NCI-H345 (cell line): Measurements from ENCODE around the gene ABCB4.

ENCODE experiments used
- DNase-seq: peaks from one replicate; lab custom pipeline; 2025; lab: John Stamatoyannopoulos, UW

The ABCB4 gene

GRCh38 chr7:87475359-87476178, at the start of gene ABCB4:
Gene ABCB4 (minus strand): TSS chr7:87475680. CDS start chr7:87475465, 215 bp downstream.
- DNase-seq: peak; percentile 11

- DNase-seq: no peak
Measured at GRCh38 chr7:87518735-87519134, 43.3 kb upstream of the ABCB4 start.

- no peak for DNase-seq
Measured at GRCh38 chr7:87517891-87518290, 42.4 kb upstream of the ABCB4 start.

- no peak for DNase-seq
Measured at GRCh38 chr7:87517136-87517815, 41.8 kb upstream of the ABCB4 start.

GRCh38 chr7:87513735-87514335, 38.4 kb upstream of the ABCB4 start:
- no peak for DNase-seq

DNA sequence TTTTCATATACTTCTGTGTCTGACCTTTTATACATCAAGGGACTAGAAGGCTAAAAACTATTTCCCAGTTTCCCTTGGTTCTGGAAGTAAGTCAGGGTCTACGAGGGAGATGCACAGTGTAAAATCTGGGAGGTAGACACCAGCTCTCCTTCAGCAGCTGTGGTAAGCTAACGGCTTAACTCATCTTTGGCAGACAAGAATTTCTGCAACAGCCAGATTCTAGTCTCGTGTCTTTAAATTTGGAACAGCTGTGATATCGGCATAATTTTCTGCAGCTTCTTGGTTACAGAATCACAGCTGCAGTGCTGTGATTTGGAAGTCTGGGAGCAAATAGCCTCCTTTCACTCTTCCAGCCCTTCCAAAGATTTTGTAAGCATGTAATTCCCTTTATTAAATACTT, 37.4 kb upstream of the ABCB4 start:
- no peak for DNase-seq

DNA sequence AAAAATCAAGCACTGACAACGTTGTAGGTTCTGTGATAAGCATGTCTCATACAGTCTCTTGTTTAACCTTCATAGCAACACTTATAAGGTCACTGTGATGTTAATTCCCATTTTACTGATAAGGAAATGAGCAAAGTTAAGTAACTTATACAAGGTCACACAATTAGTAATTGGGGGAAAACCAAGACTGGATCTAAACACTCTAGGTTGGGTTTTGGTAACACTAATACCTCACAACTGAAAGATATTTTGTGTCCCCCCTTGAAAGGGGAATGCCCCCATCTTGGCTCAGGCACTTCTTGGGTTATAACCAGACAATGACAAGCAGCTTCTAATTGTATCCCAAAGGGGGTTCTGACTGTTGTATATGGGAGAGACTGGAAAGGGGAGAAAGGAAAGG, 36.0 kb upstream of the ABCB4 start:
- DNase-seq: no peak

GRCh38 chr7:87510411-87510875, 35.0 kb upstream of the ABCB4 start:
- peak; percentile 21 for DNase-seq

- peak; percentile 3 for DNase-seq
Measured at GRCh38 chr7:87507446-87507845, 32.0 kb upstream of the ABCB4 start.

GRCh38 chr7:87506246-87507180, 31.0 kb upstream of the ABCB4 start:
- DNase-seq: peak; percentile 26

- peak; percentile 4 for DNase-seq
Measured at GRCh38 chr7:87505557-87506245, 30.2 kb upstream of the ABCB4 start.

DNA sequence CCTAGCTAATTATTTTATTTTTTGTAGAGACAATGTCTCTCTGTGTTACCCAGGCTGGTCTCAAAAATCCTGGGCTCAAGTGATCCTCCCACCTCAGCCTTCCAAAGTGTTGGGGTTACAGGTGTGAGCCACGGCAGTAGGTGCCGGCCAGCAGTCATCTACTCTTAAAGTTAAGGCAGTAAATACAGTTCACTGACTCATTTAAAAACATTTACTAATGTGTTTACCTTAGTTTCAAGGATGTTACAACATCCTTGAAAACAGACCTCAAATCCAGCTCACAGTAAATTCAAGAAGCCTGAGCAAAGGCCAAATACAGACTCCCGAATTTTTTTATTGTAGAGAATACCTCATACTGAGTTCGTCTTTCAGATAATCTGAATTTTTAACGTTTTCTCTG, 29.6 kb upstream of the ABCB4 start:
- no peak for DNase-seq

DNA sequence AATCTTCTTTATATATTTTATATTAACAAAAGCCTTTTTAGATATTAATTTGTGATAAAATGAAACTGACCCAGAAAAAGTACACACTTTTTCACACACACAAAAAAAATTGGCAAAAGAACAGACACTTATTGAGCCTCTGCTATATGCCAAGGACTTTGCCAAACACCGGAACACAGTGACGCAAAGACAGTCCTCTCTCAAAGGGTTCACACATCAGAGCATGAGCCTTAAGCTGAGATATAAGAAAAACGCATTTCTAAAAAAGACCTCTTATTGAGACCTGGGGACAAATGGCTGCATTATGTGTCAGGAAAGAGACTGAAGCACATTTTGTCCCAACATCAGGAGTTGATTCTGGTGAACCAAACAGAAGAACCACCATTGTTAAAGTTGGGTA, 24.0 kb upstream of the ABCB4 start:
- no peak for DNase-seq

DNA sequence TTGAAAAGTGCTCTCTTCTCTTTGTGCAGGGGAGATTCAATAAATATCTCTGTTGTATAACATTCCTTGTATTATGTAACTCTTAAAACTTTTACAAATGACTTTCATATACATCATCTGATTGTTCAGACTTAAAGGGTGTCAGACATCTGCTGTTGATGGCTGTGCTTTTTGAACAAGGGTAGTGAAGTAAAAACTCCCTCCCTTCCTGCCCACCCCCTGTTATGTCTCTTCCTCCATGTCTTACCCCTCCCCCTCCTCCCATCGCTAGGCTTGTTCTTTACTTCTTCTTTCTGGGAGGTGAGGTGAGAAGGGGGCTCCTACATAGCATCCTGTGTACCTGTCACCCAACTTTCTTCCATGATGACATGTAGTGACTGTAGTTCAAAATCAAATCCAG, 23.4 kb upstream of the ABCB4 start:
- no peak for DNase-seq

- no peak for DNase-seq
Measured at GRCh38 chr7:87497482-87497881, 22.0 kb upstream of the ABCB4 start.

GRCh38 chr7:87495366-87495765, 19.9 kb upstream of the ABCB4 start:
- no peak for DNase-seq

- no peak for DNase-seq
Measured at GRCh38 chr7:87494454-87494853, 19.0 kb upstream of the ABCB4 start.

GRCh38 chr7:87483131-87483530, 7.7 kb upstream of the ABCB4 start:
- DNase-seq: no peak

GRCh38 chr7:87482115-87482514, 6.6 kb upstream of the ABCB4 start:
- no peak for DNase-seq

- no peak for DNase-seq
Measured at GRCh38 chr7:87480386-87480785, 4.9 kb upstream of the ABCB4 start.

DNA sequence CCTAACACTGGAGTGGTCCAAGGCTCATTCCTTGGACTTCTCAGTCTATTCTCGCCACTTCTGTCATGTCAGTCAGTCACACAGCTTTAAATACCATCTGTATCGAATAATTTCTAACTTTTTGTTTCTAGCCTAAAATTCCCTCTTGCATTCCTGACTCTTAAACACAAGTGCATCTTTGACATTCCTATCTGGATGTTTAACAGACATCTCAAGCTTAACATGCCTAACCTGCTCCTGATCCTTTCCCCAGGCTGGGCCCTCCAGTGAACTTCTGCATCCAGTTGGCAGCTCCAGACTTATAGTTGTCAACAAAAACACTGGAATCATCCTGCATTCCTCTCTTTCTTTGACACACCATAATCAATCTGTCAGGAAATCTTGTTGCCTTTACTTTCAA, 4.5 kb upstream of the ABCB4 start:
- no peak for DNase-seq
